GM21528 (cell line): ENCODE results near the gene ECHS1.
"Not testable (repeated sequence)": the region's sequence is repeated elsewhere in the genome, so short reads cannot be mapped to it uniquely, and the experiment has no call there.

Experiments
- ATAC-seq: cut with Tn5 transposase; IDR thresholded peaks from one replicate; pipeline ENCODE4 v1.9.1; 2021; ENCODE audit warnings: mild to moderate bottlenecking, moderate library complexity; ENCODE audit not compliant: unreplicated experiment, low FRiP score

ECHS1 gene

DNA sequence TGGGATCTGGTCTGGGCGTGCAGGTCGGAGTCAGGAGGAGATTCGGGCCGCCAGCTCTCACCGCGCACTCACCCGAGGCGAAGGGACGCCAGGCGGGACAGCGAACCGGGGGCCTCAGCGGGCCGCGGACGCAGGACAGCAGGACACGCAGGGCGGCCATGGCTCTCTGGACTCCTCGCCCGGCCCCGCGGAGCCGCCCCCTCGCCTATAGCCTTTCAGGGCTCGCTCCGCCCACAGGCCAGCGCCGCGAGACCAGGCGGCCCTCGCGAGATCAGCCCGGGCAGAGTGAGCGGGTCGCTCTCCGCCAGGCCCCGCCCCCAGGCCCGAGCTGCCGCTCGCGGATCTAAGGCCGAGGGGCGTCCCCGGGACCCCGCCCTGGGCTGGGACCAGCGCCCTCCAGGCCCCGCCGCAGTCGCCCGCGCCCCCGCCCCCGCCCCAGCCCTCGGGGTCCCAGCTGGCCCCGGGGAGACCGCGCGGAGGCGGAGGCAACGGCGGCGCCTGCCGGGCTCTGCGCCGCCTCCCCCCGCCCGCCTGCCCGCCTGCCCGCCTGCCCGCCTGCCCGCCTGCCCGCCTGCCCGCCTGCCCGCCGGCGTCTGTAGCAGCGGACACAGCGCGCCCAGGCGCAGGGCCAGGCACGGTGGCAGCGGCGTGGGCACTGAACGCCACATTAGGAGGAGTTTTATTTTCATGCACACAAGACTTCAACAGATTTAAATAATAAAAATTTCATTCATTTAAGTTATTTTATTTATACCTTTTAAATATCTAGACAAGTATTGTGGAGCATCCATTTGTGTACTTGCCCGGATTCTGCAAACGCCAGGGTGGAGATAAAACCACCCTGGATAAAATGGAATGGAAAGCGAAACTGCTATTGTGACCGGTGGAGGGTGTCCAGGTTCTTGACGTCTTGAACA lies at the start of gene ECHS1:
Gene ECHS1, minus strand, starts transcription at position 181 of the 917 bp plus-strand sequence. Its CDS starts 21 bp downstream, at position 160.
- ATAC-seq, result peak; percentile 95

DNA sequence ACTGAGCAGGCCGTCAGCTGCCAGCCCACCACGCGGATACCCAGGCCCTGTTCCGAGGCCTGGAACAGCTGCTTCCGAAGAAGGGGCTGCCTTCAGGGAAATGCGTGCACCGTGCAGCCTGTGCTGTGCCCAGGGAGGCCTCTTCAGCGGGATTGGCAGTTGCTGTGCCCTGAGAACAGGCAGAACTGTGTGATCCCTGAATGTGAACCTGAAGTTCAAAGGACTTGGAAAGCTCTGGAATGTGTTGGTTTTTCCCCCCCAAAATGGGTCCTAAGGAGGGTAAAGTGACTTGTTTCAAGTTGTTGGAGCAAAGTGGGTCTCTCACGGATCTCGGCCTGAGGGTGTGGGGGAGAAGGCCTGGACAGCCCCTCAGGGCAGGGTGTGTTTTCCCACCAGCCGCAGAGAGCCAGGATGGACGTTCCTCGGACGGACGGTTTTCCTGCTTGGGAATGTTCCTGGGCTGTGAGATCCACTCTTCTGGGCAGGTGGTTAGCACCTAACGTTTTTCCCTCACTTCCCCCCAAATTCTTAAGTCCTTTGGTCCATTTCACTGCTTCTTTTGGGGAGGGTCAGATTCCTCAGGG lies 49.2 kb upstream of the ECHS1 start:
- no peak for ATAC-seq

DNA sequence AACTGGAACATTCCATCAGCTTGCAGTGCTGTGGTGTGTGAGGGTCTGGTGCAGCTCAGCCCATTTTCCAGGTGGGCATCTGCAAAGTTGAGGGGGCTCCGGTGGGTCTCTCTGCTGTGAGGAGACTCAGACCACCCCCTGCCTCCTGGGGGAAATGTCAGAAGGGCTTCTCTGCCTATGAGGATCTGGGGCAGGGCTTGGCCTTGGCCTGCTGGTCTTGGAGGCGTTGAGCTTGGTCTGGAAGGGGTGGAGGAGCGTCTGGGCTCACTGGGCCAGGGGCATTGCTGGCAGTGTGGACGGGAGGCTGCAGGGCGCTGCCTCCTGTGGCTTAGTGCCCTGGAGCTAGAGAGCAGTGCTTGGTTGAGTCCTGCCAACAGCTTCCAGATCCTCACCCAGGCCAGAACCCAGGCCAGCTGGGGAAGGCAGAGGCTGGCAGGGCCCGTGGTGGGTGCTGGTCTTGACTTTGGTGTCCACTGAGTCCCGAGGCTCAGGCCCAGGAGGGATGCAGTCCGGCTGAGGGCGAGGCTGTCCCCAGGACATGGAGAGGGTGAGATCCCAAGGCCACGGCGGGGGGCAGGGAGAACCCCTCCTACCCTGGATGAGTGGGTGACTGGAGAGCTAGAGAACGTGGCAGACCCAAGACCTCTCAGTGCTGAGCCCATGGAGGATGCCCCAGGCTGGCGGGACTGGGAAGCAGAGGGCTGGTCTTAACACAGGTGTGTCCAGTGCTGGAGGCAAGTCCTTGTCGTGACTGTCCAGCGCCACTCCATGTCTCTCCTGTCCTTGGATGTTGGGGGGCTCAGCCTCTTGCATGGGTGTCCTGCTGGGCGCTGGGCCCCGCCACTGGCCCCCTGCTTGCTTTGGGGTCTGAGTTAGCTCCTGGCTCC lies 48.4 kb upstream of the ECHS1 start:
- no peak for ATAC-seq

DNA sequence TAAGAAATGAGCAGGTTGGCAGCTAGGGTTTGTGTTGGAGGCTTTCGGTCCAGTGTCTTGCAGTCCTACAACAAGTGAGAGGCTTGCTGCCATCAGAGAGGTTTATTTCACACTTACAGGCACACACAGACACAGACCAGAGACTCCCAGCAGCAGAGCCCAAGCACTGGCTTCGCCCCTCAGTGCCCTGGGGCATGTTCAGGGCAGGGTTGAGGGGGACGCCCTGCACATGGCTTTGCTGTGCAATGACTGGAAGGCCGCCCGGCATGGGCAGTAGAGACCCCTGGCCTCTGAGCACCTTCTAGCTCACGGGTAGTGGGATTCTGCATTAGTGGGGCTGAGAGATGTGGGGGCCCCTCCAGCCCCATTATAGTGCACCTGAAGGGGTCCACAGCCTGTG lies 47.4 kb upstream of the ECHS1 start:
- ATAC-seq, result no peak

DNA sequence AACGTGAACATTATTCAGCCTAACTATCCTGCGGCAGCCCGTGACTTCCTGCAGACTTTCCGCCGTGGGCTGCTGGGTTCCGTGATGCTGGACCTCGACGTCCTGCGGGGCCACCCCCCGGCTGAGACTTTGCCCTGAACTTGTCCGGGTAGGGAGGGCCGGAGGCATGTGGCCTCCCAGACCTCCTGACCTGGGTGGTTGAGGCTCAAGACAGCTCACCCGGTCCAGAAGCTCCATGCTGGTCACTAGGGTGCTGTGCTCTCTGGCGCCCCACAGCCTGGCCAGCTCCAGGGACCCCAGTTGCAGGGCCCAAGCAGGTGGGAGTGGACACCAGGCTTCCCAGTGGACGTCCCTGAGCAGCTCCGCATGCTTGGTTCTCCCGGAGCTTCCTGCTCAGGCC lies 46.9 kb upstream of the ECHS1 start:
- ATAC-seq, result no peak

DNA sequence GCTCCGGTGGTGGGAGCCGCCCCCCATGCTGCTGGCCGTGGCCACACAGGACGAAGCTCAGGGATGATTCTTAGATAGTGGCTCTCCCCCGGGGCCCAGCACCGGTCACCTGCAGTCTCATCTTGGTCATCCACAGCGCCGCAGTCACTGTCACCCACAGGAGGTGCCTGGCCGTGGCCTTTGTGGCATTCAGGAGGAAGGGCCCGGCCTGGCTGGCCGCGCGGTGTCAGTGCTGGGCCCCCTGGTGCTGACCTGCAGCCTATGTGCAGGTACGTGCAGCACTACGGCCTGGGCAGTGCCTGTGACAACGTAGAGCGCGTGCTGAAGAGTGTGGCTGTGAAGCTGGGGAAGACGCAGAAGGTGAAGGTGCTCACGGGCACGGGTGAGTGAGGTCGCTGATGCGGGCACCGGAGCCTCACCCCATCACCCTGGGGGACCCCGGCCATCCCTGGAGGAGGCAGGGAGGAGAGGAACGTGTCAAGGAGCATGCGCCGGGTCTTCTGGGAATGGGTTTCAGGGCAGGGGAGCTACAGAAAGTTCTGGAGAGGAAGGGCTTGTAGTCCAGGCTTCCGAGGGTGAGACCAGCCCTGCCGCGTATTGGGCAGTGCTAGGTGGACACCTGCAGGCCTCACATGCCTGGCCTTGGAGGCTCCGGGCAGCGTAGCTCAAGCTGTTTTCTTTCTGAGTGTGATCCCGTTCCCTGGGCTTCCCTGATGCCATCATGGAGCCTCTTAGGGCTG lies 46.2 kb upstream of the ECHS1 start:
- no peak for ATAC-seq

DNA sequence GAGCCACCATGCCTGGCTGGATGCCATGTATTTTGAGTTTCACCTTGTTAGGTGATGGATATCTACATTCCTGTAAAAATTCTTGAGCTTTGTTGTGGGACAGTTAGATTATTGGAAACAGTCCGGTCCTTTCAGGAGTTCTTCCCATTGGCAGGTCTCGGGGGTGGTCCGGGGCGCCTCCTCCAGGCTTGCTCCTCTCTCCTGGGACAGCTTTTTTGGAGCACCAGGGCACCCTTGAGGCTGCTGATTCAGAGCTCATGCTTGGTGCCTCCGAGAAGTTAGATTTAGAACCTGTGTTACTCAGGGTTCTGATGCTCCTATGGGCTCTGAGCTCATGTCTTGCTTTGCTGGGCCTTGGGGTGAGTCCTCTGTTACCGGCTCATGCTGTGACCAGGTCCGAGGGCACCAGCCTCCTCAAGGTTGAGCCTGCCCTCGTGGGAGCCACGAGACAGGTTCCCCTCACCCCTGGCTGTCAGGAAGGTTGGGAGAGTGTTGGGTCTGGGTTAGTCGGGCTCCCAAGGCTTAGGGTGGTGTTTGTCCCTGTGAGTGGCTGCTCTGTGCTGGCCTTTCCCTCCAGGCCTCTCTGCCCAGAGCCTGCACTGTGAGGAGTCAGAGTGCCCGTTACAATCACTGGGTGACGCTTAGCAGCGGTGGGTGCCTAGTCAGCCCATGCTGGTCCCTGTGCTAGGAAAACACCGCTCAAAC lies 45.3 kb upstream of the ECHS1 start:
- ATAC-seq, result no peak

DNA sequence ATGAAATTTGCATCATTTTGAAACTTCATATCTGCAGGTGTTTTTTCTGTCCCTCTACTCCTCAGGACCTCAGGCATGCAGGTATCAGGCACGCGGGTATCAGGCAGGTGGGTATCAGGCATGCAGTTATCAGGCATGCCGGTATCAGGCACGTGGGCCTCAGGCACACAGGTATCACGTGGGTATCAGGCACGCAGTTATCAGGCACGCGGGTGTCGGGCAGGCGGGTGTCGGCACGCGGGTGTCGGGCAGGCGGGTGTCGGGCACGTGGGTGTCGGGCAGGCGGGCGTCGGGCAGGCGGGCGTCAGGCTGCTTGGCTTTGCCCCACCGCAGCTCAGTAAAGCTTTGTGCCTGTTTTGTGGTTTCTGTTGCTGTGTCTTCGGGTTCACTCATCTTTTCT lies 42.6 kb upstream of the ECHS1 start:
- ATAC-seq, result no peak

DNA sequence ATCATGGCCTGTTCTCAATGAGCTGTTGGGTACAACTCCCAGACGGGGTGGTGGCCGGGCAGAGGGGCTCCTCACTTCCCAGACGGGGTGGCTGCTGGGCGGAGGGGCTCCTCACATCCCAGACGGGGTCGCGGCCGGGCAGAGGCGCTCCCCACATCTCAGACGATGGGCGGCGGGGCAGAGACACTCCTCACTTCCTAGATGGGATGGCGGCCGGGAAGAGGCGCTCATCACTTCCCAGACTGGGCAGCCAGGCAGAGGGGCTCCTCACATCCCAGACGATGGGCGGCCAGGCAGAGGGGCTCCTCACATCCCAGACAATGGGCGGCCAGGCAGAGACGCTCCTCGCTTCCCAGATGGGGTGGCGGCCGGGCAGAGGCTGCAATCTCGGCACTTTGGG lies 41.2 kb upstream of the ECHS1 start:
- ATAC-seq, result not testable (repeated sequence)

DNA sequence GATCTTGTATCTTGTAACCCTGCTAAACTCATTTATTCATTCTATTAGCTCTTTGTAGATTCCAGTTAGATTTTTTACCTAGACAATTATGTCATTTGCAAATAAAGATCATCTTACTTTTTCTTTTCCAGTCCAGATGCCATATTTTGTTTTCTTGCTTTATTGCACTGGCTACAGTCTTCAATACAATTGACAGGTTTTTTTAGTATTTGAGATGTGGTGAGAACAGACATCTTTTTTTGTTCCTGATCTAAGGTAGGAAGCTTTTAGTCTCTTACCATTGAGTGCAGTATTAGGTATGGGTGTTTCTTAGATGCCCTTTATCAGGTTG lies 39.2 kb upstream of the ECHS1 start:
- ATAC-seq, result no peak

DNA sequence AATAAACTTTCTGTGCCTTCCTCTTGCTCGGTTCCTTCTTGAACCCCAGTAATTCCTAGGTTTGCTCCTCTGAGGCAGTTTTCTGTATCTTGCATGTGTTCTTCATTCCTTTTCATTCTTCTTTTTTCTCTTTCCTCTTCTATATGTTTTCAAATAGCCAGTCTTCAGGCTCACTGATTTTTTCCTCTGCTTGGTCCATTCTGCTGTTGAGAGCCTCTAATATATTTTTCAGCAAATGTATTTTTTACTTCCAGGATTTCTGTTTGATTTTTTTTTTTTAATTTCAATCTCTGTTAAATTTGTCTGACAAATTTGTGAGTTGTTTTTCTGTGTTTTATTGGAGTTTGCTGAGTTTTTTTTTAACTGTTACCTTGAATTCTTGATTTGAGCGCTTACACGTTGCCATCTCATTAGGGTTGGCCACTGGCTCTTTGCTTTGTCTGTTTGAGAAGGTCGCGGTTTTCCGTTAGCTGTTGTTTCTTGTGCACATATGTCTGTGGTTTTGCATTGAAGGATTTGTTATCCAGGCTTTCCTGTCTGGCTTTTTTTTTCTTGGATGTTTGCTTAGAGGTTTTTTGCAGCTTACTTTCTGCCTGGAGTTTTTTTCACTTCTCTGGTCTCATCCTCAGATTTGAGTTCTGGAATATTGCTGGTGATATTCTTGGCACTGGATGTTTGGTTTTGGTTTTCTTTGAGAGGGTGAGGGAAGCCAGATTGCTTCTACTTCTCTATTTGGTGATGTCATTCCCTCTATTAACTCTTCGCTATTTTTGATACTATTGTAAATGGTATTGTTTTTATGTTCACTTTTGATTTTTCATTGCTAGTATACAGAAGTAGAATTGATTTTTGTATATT lies 38.6 kb upstream of the ECHS1 start:
- no peak for ATAC-seq

DNA sequence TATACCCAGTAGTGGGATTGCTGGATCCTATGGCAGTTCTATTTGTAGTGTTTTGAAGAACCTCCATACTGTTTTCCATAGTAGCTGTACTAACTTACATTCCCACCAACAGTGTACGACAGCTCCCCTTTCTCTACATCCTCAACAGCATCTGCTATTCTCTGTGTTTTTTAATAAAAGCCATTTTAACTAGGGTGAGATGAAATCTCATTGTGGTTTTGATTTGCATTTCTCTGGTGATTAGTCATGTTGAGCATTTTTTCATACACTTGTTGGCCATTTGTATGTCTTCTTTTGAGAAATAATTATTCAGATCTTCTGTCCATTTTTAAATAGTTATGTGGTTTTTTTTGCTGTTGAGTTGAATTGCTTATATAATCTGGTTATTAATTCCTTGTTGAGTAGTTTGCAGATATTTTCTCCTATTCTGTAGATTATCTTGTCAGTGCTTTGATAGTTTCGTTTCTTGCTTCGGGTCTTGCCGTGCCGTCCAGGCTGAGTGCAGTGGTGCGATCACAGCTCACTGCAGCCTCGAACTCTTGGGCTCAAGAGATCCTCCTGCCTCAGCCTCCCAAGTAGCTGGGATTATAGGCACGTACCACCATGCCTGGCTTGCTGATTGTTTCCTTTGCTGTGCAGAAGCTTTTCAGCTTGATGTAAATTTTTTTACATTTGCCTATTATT lies 32.8 kb upstream of the ECHS1 start:
- no peak for ATAC-seq

DNA sequence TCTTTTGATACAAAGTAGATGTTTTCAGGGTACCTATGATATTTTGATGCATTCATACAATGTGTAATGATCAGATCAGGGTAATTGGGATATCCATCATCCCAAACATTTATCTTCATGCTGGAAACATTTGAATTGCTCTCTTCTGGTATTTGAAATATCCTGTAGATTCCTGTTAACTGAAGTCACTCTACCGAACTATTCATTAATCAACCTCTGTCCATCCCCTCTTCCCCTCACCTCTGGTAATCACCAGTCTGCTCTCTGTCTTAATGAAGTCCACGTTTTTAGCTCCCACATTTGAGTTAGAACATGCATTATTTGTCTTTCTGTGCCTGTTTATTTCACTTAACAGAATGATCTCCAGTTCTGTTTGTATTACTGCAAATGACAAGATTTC lies 32.1 kb upstream of the ECHS1 start:
- no peak for ATAC-seq

DNA sequence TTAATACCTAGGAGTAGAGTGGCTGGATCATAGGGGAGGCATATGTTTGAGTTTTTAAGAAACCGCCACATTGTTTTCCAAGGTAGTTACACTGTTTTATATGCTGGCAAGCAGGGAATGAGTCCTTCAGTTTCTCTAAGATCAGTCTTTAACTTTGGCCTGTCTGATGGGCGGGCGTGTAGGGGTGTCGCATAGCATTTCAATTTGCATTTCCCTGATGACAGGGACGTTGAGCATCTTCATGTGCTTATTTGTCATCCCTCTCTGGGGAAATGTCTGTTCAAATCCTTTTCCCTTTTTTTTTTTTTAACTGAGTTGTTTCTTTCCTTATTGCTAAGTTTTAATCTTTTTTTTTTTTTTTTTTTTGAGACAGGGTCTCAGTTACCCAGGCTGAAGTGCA lies 30.6 kb upstream of the ECHS1 start:
- ATAC-seq, result no peak

DNA sequence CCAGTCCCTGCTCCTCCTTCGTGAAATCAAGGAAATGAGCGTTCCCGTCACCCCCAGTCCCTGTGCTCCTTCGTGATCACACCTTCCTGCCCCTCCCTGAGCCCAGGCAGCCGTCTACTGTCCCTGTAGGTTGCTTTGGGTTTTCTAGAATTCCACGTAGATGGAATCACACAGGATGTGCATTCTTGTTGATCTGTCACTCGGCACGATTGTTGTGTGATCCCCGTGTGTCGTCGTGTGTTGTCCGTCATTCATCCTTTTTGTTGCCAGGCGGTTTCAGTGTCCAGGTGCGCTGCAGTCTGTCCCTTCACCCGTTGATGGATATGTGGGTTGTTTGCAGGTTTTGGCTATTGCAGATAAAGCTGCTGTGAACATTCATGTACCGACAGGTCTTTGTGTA lies 30.2 kb upstream of the ECHS1 start:
- no peak for ATAC-seq

DNA sequence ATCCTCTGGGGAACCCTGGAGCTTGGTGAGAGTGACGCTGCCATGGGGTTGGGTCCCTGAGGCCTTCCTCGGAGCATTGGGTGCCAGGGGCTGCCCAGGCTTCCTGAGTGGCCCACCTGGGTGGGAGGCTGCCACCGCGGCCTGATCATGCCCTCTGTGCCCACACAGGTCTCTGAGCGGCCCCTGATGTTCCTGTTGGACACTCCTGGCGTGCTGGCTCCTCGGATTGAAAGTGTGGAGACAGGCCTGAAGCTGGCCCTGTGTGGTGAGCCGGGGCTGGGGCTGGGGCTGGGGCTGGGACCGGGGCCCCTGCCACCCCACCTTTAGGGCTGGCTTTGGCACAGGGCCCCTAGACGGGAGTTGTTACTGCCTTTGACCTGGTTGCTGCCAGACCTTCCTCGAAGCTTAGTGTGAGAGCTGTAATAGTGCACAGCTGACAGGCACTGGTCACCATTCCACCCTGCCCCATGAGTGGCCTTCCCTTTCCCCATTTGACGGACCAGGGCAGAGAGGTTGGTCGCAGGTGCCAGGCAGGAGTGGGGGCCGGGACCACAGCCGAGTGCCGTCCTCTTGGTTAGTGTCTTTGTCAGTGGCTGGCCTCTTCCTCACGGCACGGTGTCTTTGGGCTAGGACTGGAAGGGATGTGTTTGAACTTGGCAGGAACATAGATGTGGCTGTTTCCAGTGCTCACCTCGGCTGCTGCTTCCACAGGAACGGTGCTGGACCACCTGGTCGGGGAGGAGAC lies 29.0 kb upstream of the ECHS1 start:
- ATAC-seq, result no peak

DNA sequence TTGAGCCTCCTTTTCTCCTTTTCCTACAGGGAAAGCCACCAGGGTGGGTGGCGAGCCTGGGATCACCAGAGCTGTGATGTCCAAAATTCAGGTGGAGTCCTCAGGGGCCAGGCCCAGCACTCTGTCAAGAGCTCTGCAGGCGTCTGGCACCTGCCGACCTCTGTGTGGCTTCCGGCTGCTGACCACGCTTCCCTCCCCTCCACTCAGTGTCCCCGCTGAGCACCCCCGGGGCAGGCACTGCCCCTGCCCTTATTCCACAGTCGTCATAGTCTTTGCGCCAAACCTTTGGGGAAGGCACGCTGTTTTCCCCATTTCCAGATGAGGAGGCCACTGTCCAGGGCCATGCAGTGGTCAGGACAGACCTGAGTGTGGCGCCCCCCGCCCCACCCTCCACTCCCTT lies 28.3 kb upstream of the ECHS1 start:
- peak; percentile 24 for ATAC-seq
